Neural crest cell (in vitro differentiated cells): ENCODE data around the gene ARHGAP22. TPM values are rescaled to one million over a fixed set of nuclear protein-coding genes. Genes with fewer than 3 reads are reported as not detected.

ENCODE experiments used
- DNase-seq: peaks from one replicate; pipeline ENCODE4 v3.0.0; 2021; ENCODE audit warnings: low read depth, mixed read lengths, low spot score
- H3K27ac Mint-ChIP-seq: one replicate; pipeline ENCODE4 v1.8.0; 2021; ENCODE audit warnings: mild to moderate bottlenecking, mixed read lengths; ENCODE audit not compliant: unreplicated experiment
- H3K27me3 Mint-ChIP-seq: 2 replicates; pipeline ENCODE4 v1.8.0; 2021; ENCODE audit warnings: low read depth, mild to moderate bottlenecking, mixed read lengths
- H3K36me3 Mint-ChIP-seq: 2 replicates; pipeline ENCODE4 v1.8.0; 2021; ENCODE audit warnings: low read depth, mild to moderate bottlenecking, mixed read lengths
- H3K4me1 Mint-ChIP-seq: 2 replicates; pipeline ENCODE4 v1.8.0; 2021; ENCODE audit warnings: mixed read lengths
- H3K4me3 Mint-ChIP-seq: one replicate; pipeline ENCODE4 v1.8.0; 2021; ENCODE audit warnings: mild to moderate bottlenecking, mixed read lengths
- H3K9me3 Mint-ChIP-seq: 2 replicates; pipeline ENCODE4 v1.8.0; 2021; ENCODE audit warnings: mixed read lengths
- CTCF ChIP-seq: fragments of 200-600 bp; sonication (generic); conservative IDR thresholded peaks from 2 replicates; pipeline ENCODE4 v1.5.0; 2021; ENCODE audit warnings: antibody characterized with exemption, mild to moderate bottlenecking
- total RNA-seq: library from RNA; stranded (reverse); gene quantifications from 2 replicates; pipeline ENCODE4 v1.2.1, GENCODE V29; 2021

The ARHGAP22 gene
- total RNA-seq, 1 donor from 2014 or later, result 5.2 TPM

- H3K4me1 Mint-ChIP-seq, result peaks cover 10% of the 10 kb centered on the region
These were observed 17.1 kb downstream of the ARHGAP22 start for GRCh38 chr10:48587819-48588218.

GRCh38 chr10:48587101-48587500 is 17.8 kb downstream of the ARHGAP22 start:
- Mint-ChIP-seq H3K9me3 (peaks cover 11% of the 10 kb centered on the region), H3K27ac (no peak overlapping the region), H3K27me3 (no peaks in the 10 kb centered on the region), H3K4me1 (peaks cover 10% of the 10 kb centered on the region), H3K36me3 (peaks cover 5% of the 10 kb centered on the region), H3K4me3 (no peak overlapping the region)
- TF ChIP-seq CTCF, result no peak
- no peak for DNase-seq

More at GRCh38 chr10:48587819-48588218, 17.1 kb downstream of the ARHGAP22 start:
- no peak overlapping the region for H3K27ac Mint-ChIP-seq
- no peak for TF ChIP-seq CTCF
- H3K27me3 Mint-ChIP-seq, result no peaks in the 10 kb centered on the region
- H3K36me3 Mint-ChIP-seq, result peaks cover 5% of the 10 kb centered on the region
- no peak overlapping the region for H3K4me3 Mint-ChIP-seq
- no peak for DNase-seq
- peaks cover 11% of the 10 kb centered on the region for H3K9me3 Mint-ChIP-seq

GRCh38 chr10:48582970-48583369 is 21.9 kb downstream of the ARHGAP22 start:
- Mint-ChIP-seq H3K36me3 (peaks cover 5% of the 10 kb centered on the region), H3K27me3 (no peaks in the 10 kb centered on the region), H3K4me3 (no peak overlapping the region), H3K9me3 (peaks cover 7% of the 10 kb centered on the region), H3K4me1 (peaks cover 12% of the 10 kb centered on the region), H3K27ac (no peak overlapping the region)
- DNase-seq, result no peak
- TF ChIP-seq CTCF, result no peak

GRCh38 chr10:48580236-48580635 is 24.6 kb downstream of the ARHGAP22 start:
- no peak for TF ChIP-seq CTCF
- H3K4me1 Mint-ChIP-seq, result peaks cover 12% of the 10 kb centered on the region
- peak overlapping the region; percentile 54 for H3K27ac Mint-ChIP-seq
- peaks cover 2% of the 10 kb centered on the region for H3K9me3 Mint-ChIP-seq
- no peaks in the 10 kb centered on the region for H3K27me3 Mint-ChIP-seq
- no peaks in the 10 kb centered on the region for H3K36me3 Mint-ChIP-seq
- H3K4me3 Mint-ChIP-seq, result no peak overlapping the region
- no peak for DNase-seq

- Mint-ChIP-seq H3K4me1 (peaks cover 12% of the 10 kb centered on the region), H3K4me3 (no peak overlapping the region), H3K9me3 (no peaks in the 10 kb centered on the region), H3K27me3 (no peaks in the 10 kb centered on the region), H3K27ac (no peak overlapping the region), H3K36me3 (no peaks in the 10 kb centered on the region)
- DNase-seq, result no peak
- no peak for TF ChIP-seq CTCF
These were observed 25.5 kb downstream of the ARHGAP22 start for GRCh38 chr10:48579251-48579960.
